K562 (cell line): ENCODE data around the gene LPIN2. TPM values are rescaled to one million over a fixed set of nuclear protein-coding genes. Genes with fewer than 3 reads are reported as not detected.

Experiments
- BRCA1 ChIP-seq, 2 experiments: fragments of 450-650 bp in 1 of 2; sonication (generic) in 1 of 2; formaldehyde crosslinking in 1 of 2; IDR thresholded peaks; 2 replicates each; pipeline versions ENCODE4 v1.5.0 to v1.6.1; 2017 to 2020; ENCODE audit warnings: mild to moderate bottlenecking in 1 of 2, missing genetic modification reagents in 1 of 2
- E2F1 ChIP-seq: sonication (generic); formaldehyde crosslinking; IDR thresholded peaks from 2 replicates; pipeline ENCODE4 v1.8.1; 2023; ENCODE audit warnings: mild to moderate bottlenecking, missing genetic modification reagents, moderate library complexity
- HMBOX1 ChIP-seq: sonication (generic); IDR thresholded peaks from 2 replicates; pipeline ENCODE4 v1.6.1; 2016
- MEF2A ChIP-seq: IDR thresholded peaks from 2 replicates; pipeline ENCODE4 v1.6.1; 2011; ENCODE audit warnings: low read depth, mild to moderate bottlenecking, low read length, moderate library complexity; ENCODE audit not compliant: control insufficient read depth
- NELFE ChIP-seq: IDR thresholded peaks from 2 replicates; pipeline ENCODE4 v1.6.1; 2011; ENCODE audit warnings: mild to moderate bottlenecking; ENCODE audit not compliant: insufficient read depth, insufficient read length
- POLR3G ChIP-seq: IDR thresholded peaks from 2 replicates; pipeline ENCODE4 v1.6.1; 2011; ENCODE audit not compliant: insufficient read length, insufficient replicate concordance; ENCODE audit errors: extremely low read depth
- PTTG1 ChIP-seq: fragments of 450-650 bp; IDR thresholded peaks from 2 replicates; pipeline ENCODE4 v1.6.1; 2016; ENCODE audit warnings: low read depth, mild to moderate bottlenecking, missing genetic modification characterization, missing compliant biosample characterization
- RREB1 ChIP-seq: fragments of 250-450 bp; sonication (Bioruptor Pico); IDR thresholded peaks from 2 replicates; pipeline ENCODE4 v1.4.0; 2020
- SLC30A9 ChIP-seq: fragments of 250-450 bp; sonication (Bioruptor Pico); IDR thresholded peaks from 2 replicates; pipeline ENCODE4 v1.8.0; 2022; ENCODE audit warnings: mild to moderate bottlenecking, moderate library complexity
- SMAD4 ChIP-seq: fragments of 250-450 bp; sonication (Bioruptor Pico); conservative IDR thresholded peaks from 2 replicates; pipeline ENCODE4 v1.8.0; 2021; ENCODE audit warnings: inconsistent platforms, mild to moderate bottlenecking, moderate library complexity
- SREBF1 ChIP-seq: fragments of 150-350 bp; IDR thresholded peaks from 2 replicates; pipeline ENCODE4 v1.6.1; 2014; ENCODE audit warnings: antibody characterized with exemption, low read depth, low read length, borderline replicate concordance
- ZFP91 ChIP-seq: sonication (generic); formaldehyde crosslinking; IDR thresholded peaks from 2 replicates; pipeline ENCODE4 v1.8.0; 2022; ENCODE audit warnings: mild to moderate bottlenecking, missing genetic modification reagents
- ZNF212 ChIP-seq: fragments of 450-650 bp; formaldehyde crosslinking; IDR thresholded peaks from 2 replicates; pipeline ENCODE4 v1.4.0; 2020; ENCODE audit warnings: mild to moderate bottlenecking
- ZNF280B ChIP-seq: fragments of 250-450 bp; sonication (Bioruptor Pico); IDR thresholded peaks from 2 replicates; pipeline ENCODE4 v1.5.1; 2021; ENCODE audit warnings: mild to moderate bottlenecking
- ZNF584 ChIP-seq: fragments of 200-800 bp; sonication (Bioruptor generic); IDR thresholded peaks from 2 replicates; pipeline ENCODE4 v1.6.1; 2016; ENCODE audit warnings: low read depth, mild to moderate bottlenecking, missing genetic modification characterization, missing compliant biosample characterization
- polyA plus RNA-seq, 8 experiments: library from polyadenylated mRNA; depleted of rRNA in 4 of 8; stranded (reverse) in 5 of 8; unstranded in 3 of 8; fragments of >200 nt; fragmentation: Nextera tagmentation in 2 of 8; fragmentation: Illumina TruSeq in 1 of 8; extraction: Ambion mirVana in 2 of 8; extraction: Trizol in 1 of 8; gene quantifications; 2 replicates each; pipeline versions ENCODE4 v1.2.1 to v1.2.3, GENCODE V29; 2011 to 2014; ENCODE audit warnings: inconsistent platforms in 1 of 8, missing spikeins in 1 of 8
- total RNA-seq, 7 experiments: library from RNA; depleted of rRNA in 6 of 7; stranded (reverse); fragments of >200 nt in 6 of 7; fragmentation: Illumina TruSeq in 2 of 7; extraction: Trizol in 2 of 7; gene quantifications; 2 replicates each; pipeline versions ENCODE4 v1.2.1 to v1.2.3, GENCODE V29; 2011 to 2021; ENCODE audit warnings: low replicate concordance in 1 of 7

The LPIN2 gene
- total and polyA plus RNA-seq, 9 of the 15 experiments (the other 6 are each of a cell fraction or from before 2014, with no cell fraction given): 5.2 to 34.8 (median 24.6) TPM

GRCh38 chr18:3013024-3013804 lies at the start of gene LPIN2 (continued):
- TF ChIP-seq ZNF280B (CRISPR knock-in tag) (no peak), SLC30A9 (CRISPR knock-in tag) (no peak), HMBOX1 (no peak), NELFE (no peak), PTTG1 (tag) (no peak), SMAD4 (CRISPR knock-in tag) (peak; percentile 43; the same call in 1 of the 2 replicates), BRCA1 (IDR thresholded peaks at IDR 0.05) (no peak), BRCA1 (CRISPR knock-in tag; IDR thresholded peaks at IDR 0.05) (no peak), SREBF1 (no peak), POLR3G (no peak), ZNF584 (no peak), RREB1 (CRISPR knock-in tag) (no peak), ZNF212 (CRISPR knock-in tag) (no peak), MEF2A (no peak), ZFP91 (CRISPR knock-in tag) (no peak), E2F1 (CRISPR knock-in tag) (peak; percentile 34; the same call in 1 of the 2 replicates)
